Measurements from ENCODE around the gene APOL6. TPM values are rescaled to one million over a fixed set of nuclear protein-coding genes. Genes with fewer than 3 reads are reported as not detected.
"Not testable (repeated sequence)": the region's sequence is repeated elsewhere in the genome, so short reads cannot be mapped to it uniquely, and the experiment has no call there.

The APOL6 gene
- total and polyA plus RNA-seq, 11 donors, result 2.3 to 55.8 (median 6.7) TPM

DNA sequence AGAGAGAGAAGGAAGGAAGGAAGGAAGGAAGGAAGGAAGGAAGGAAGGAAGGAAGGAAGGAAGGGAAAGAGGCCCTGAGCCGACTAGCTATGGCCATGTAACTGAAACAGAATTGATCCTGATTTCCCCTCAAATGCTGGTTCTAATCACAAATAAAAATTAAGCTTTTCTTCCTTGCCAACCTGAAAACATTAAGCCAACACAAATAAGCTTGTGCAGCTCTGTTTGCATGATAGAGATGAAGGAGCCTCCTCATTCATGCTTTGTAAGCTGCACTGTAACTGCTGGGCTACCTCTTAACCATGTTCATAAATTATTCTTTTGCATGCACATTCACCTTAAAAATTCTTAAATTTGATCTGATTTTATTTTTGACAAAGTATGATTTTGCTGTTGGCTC lies 41.8 kb downstream of the APOL6 start:
- ATAC-seq, result no peak
- DNase-seq, result no peak
- TF ChIP-seq POLR2A (IDR thresholded peaks at IDR 0.05) (no peak), CTCF (IDR thresholded peaks at IDR 0.05) (no peak)
- no peaks in the 10 kb centered on the region for H3K4me1 ChIP-seq
- whole genome bisulfite sequencing, 4 donors, result 48 to 71% (median 55%) methylated on average over 1 of the region's 1 CpG
- H3K27me3 ChIP-seq, result no peaks in the 10 kb centered on the region
- no peak overlapping the region for H3K27ac ChIP-seq
- no peaks in the 10 kb centered on the region for H3K36me3 ChIP-seq
- no peak overlapping the region for H3K4me3 ChIP-seq
- intact Hi-C loops (cut with DNase I), result no loop called here
- H3K9me3 ChIP-seq, result no peaks in the 10 kb centered on the region

GRCh38 chr22:35695202-35695601 lies 47.0 kb downstream of the APOL6 start:
- Histone ChIP-seq H3K4me3 (no peak overlapping the region), H3K27ac (no peak overlapping the region), H3K9me3 (no peaks in the 10 kb centered on the region), H3K27me3 (no peaks in the 10 kb centered on the region), H3K36me3 (no peaks in the 10 kb centered on the region), H3K4me1 (no peaks in the 10 kb centered on the region)
- TF ChIP-seq CTCF (IDR thresholded peaks at IDR 0.05) (no peak), POLR2A (IDR thresholded peaks at IDR 0.05) (no peak)
- 80 to 86% (median 84%) methylated on average over 10 to 13 of the region's 13 CpGs for WGBS, 4 donors
- intact Hi-C loops (cut with DNase I), result no loop called here
- no peak for ATAC-seq
- DNase-seq, result no peak

DNA sequence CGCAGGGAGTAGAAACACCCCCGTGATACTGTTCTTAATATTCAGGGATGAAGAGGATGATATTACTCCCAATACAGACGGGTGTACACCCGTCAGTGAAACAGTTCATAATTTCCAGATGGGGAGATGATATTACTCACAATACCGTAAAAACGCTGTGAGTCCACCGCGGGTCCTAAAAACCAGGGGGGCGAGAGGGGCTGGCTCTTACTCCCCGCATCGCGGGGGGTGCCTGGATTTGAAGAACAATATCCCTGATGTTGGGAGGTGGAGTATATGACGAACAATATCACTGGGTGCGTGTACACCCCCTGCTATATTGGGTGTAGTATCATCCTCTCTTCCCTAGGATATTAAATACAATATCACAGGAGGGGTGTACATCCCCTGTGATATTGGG lies 48.9 kb downstream of the APOL6 start:
- no peak overlapping the region for H3K4me3 ChIP-seq
- intact Hi-C loops (cut with DNase I), result no loop called here
- H3K27me3 ChIP-seq, result no peaks in the 10 kb centered on the region
- H3K36me3 ChIP-seq, result no peaks in the 10 kb centered on the region
- DNase-seq (no peak), ATAC-seq (no peak)
- H3K9me3 ChIP-seq, result no peaks in the 10 kb centered on the region
- H3K27ac ChIP-seq, result no peak overlapping the region
- H3K4me1 ChIP-seq, result no peaks in the 10 kb centered on the region
- TF ChIP-seq CTCF (IDR thresholded peaks at IDR 0.05) (no peak), POLR2A (IDR thresholded peaks at IDR 0.05) (no peak)
- 77 to 88% (median 79%) methylated on average over 12 to 14 of the region's 14 CpGs for WGBS, 4 donors

- 74 to 79% (median 77%) methylated on average over 3 to 6 of the region's 6 CpGs for WGBS, 4 donors
- H3K4me3 ChIP-seq, ATAC-seq, H3K27me3 ChIP-seq, H3K4me1 ChIP-seq, H3K9me3 ChIP-seq, H3K36me3 ChIP-seq, DNase-seq, H3K27ac ChIP-seq: not testable (repeated sequence)
- intact Hi-C loops (cut with DNase I), result loop anchor here in 1 of 10 donors (10.0 kb wide), 1 partner anchor 65 kb away; no protein-coding TSS in a partner anchor
Measured at GRCh38 chr22:35699852-35700251, 51.6 kb downstream of the APOL6 start.

DNA sequence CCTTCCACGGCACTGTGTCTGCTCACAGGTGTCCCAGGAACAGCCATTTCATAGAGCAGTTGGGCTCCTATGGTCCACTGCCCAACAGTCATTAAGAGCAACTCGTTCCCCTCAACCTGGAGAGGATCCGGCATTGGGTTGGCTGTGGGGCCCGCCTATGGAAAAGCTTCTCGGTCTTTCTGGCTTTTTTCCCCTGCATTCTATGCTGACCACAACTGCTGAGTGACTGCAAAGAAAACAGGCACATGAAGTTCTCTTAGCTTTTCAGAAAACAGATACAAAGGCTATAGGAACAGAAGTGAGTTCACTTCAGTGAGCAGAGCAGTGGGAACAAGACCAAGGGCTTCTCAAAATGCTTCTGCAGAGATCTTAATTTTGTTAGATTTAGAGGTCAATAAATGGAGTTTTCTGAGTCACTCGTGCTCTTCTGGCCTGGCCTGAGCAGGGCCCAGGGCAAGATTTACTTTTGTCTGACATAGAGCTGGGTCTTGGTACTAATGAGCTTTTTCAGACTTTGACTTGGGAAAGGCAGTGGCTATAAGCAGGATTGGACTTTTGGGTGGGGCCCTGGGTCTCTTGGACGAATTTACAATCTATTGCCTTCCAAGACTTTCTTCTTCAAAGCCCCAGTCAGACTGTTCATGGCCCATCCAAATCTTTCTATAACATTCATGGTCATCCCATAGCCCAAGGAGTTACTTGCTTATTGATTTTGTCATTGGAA lies 55.8 kb downstream of the APOL6 start:
- H3K4me3 ChIP-seq, result no peak overlapping the region
- ATAC-seq (no peak), DNase-seq (no peak)
- H3K27ac ChIP-seq, result no peak overlapping the region
- intact Hi-C loops (cut with DNase I), result loop anchor here in 1 of 10 donors (10.0 kb wide), 1 partner anchor 61 kb away; no protein-coding TSS in a partner anchor
- WGBS, 4 donors, result 84 to 91% (median 88%) methylated on average over 7 of the region's 7 CpGs
- peaks cover 0 to 4% (median 0%) of the 10 kb centered on the region in 12 donors for H3K4me1 ChIP-seq
- H3K36me3 ChIP-seq, result no peaks in the 10 kb centered on the region
- no peaks in the 10 kb centered on the region for H3K27me3 ChIP-seq
- no peak for TF ChIP-seq POLR2A (IDR thresholded peaks at IDR 0.05)
- no peak for TF ChIP-seq CTCF (IDR thresholded peaks at IDR 0.05)
- no peaks in the 10 kb centered on the region for H3K9me3 ChIP-seq
